ENCODE measurements around the gene OAF. TPM values are rescaled to one million over a fixed set of nuclear protein-coding genes. Genes with fewer than 3 reads are reported as not detected.

OAF gene
- total RNA-seq, 1 donor from 2014 or later, result 9.0 TPM

- no peaks in the 10 kb centered on the region for H3K27me3 ChIP-seq (ENCODE audit: control insufficient read depth, insufficient read depth, low read length)
- FAIRE-seq, result no peak
- DNase-seq (ENCODE audit: low read depth), result no peak
- no peak overlapping the region for H3K4me3 ChIP-seq (ENCODE audit: low read depth, low read length)
- H3K36me3 ChIP-seq (ENCODE audit: control insufficient read depth, insufficient read depth, low read length), result no peaks in the 10 kb centered on the region
- no peak for TF ChIP-seq CTCF (IDR thresholded peaks at IDR 0.05; ENCODE audit: insufficient read depth, low read length, severe bottlenecking)
These were observed 16.5 kb downstream of the OAF start for GRCh38 chr11:120227228-120227852.

GRCh38 chr11:120228794-120229384, 18.1 kb downstream of the OAF start:
- no peak for FAIRE-seq
- DNase-seq (ENCODE audit: low read depth), result no peak
- Histone ChIP-seq H3K27me3 (ENCODE audit: control insufficient read depth, insufficient read depth, low read length) (peaks cover 2% of the 10 kb centered on the region), H3K36me3 (ENCODE audit: control insufficient read depth, insufficient read depth, low read length) (no peaks in the 10 kb centered on the region), H3K4me3 (ENCODE audit: low read depth, low read length) (no peak overlapping the region)
- peak; percentile 24 for TF ChIP-seq CTCF (IDR thresholded peaks at IDR 0.05; ENCODE audit: insufficient read depth, low read length, severe bottlenecking)

- FAIRE-seq (no peak), DNase-seq (ENCODE audit: low read depth) (no peak)
- Histone ChIP-seq H3K36me3 (ENCODE audit: control insufficient read depth, insufficient read depth, low read length) (no peaks in the 10 kb centered on the region), H3K27me3 (ENCODE audit: control insufficient read depth, insufficient read depth, low read length) (peaks cover 2% of the 10 kb centered on the region), H3K4me3 (ENCODE audit: low read depth, low read length) (no peak overlapping the region)
- TF ChIP-seq CTCF (IDR thresholded peaks at IDR 0.05; ENCODE audit: insufficient read depth, low read length, severe bottlenecking), result peak; percentile 59
These were observed 18.9 kb downstream of the OAF start for GRCh38 chr11:120229451-120230424.

GRCh38 chr11:120230433-120231071, 19.7 kb downstream of the OAF start:
- Histone ChIP-seq H3K27me3 (ENCODE audit: control insufficient read depth, insufficient read depth, low read length) (peaks cover 2% of the 10 kb centered on the region), H3K4me3 (ENCODE audit: low read depth, low read length) (no peak overlapping the region), H3K36me3 (ENCODE audit: control insufficient read depth, insufficient read depth, low read length) (no peaks in the 10 kb centered on the region)
- DNase-seq (ENCODE audit: low read depth) (no peak), FAIRE-seq (no peak)
- TF ChIP-seq CTCF (IDR thresholded peaks at IDR 0.05; ENCODE audit: insufficient read depth, low read length, severe bottlenecking), result no peak

- Histone ChIP-seq H3K27me3 (ENCODE audit: control insufficient read depth, insufficient read depth, low read length) (peaks cover 2% of the 10 kb centered on the region), H3K36me3 (ENCODE audit: control insufficient read depth, insufficient read depth, low read length) (no peaks in the 10 kb centered on the region), H3K4me3 (ENCODE audit: low read depth, low read length) (no peak overlapping the region)
- FAIRE-seq (no peak), DNase-seq (ENCODE audit: low read depth) (peak; percentile 10)
- TF ChIP-seq CTCF (IDR thresholded peaks at IDR 0.05; ENCODE audit: insufficient read depth, low read length, severe bottlenecking), result no peak
These were observed 21.1 kb downstream of the OAF start for GRCh38 chr11:120231963-120232362.
